Measurements from ENCODE around the gene TSSK3. TPM values are rescaled to one million over a fixed set of nuclear protein-coding genes. Genes with fewer than 3 reads are reported as not detected.

The TSSK3 gene
- total RNA-seq, 2 experiments from 2014 or later = 0.69 to 0.90 TPM

DNA sequence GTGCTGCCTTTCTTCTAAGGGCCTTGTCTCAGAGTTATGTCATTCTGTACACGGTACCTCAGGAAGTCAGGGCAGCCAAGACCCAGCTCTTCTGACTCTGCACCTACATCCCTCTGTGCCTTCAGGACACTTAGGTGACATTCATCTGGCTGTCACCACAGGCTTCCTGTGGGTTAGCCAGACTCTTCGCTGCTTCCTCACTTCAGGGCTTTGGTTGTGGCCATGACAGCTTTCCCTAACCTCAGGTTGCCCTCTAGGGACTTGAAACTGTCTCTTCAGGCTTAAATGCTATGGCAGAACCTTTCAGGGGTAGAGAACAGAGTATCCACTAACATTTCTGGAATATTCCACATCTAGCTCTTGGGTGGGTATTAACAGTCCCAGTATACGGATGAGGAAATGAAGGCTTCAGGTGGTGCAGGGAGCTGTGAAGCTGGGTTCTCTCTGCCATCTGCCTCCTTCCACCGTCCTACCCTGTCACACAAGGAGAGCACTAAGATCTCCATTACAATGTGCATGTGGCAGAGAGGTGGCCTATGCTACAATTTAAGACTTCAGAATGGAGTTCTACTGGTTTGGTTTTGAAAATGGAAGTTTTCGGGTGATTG, 9.9 kb downstream of the TSSK3 start:
- DNase-seq = peak; percentile 63
- Mint-ChIP-seq H3K27me3 (no peaks in the 10 kb centered on the region), H3K9me3 (no peaks in the 10 kb centered on the region), H3K36me3 (peaks cover 15% of the 10 kb centered on the region), H3K4me3 (no peak overlapping the region), H3K4me1 (ENCODE audit: low read depth) (peaks cover 14% of the 10 kb centered on the region), H3K27ac (no peak overlapping the region)
- ChIA-PET CTCF (interaction anchor here (1.0 to 3.1 kb wide), 5 partner anchors 15 to 168 kb away, joined by 3 to 19 read pairs (median 4); partner anchors contain the start of gene MARCKSL1), POLR2A (no interaction called here)
- intact Hi-C loops (cut with micrococcal nuclease) = loop anchor here (2.0 kb wide), 1 partner anchor 37 kb away; no protein-coding TSS in a partner anchor

DNA sequence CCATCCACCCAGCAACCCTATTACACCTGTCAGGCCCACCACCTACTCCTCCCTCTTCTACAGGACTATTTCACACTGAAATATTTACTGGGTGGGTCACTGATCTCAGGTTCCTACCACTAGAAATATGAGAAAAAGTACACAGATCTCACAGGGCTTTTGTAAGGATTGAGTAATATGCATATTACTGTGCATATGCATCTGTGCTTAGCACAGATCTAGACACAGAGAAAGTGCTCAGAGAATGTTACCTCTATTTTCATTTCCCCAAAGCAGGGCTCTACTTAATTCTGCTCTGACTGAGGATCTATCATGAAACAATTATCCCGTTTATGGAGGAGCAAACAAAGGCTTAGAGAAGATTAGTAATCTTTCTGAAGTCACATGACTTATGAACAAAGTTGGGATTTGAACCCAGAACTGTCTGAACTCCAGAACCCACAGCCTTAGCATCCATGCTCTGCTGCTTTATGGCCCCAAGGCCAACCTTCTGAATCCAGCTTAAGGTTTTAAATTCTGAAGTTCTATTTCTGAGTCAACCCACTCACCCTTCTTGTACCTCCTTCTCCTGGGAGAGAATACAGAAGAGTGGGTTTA, 11.8 kb downstream of the TSSK3 start:
- Mint-ChIP-seq H3K4me1 (ENCODE audit: low read depth) (peaks cover 14% of the 10 kb centered on the region), H3K27ac (no peak overlapping the region), H3K27me3 (no peaks in the 10 kb centered on the region), H3K36me3 (peaks cover 19% of the 10 kb centered on the region), H3K4me3 (no peak overlapping the region), H3K9me3 (no peaks in the 10 kb centered on the region)
- intact Hi-C loops (cut with micrococcal nuclease) = loop anchor here (2.0 kb wide), 1 partner anchor 39 kb away; no protein-coding TSS in a partner anchor
- no peak for DNase-seq
- CTCF ChIA-PET = interaction anchor here (3.1 kb wide), 1 partner anchor 158 kb away, joined by 19 read pairs; no protein-coding TSS in a partner anchor
- POLR2A ChIA-PET = no interaction called here

DNA sequence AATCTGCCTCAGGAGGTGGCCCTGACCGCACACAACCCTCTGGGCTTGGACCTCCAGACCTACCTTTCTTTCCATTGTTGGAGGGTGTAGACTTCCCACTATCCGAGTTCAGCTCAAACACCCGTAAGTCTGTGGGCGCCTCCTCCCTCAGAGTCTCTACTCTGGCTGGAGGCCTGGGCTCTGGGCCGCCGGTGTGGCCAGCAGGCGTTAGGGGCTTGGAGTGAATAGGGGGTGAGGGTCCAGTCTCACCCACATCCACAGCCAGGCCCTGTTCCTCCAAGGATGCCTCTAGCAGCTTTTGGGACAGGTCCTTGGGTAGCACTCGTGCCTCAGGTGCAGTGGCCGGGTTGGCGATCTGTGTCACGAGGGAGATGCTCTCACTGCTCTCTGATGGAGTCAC, 13.9 kb downstream of the TSSK3 start:
- ChIA-PET POLR2A (no interaction called here), CTCF (interaction anchor here (1.3 kb wide), 1 partner anchor 10 kb away, joined by 3 read pairs; no protein-coding TSS in a partner anchor)
- no peaks in the 10 kb centered on the region for H3K9me3 Mint-ChIP-seq
- no peaks in the 10 kb centered on the region for H3K27me3 Mint-ChIP-seq
- no peak overlapping the region for H3K4me3 Mint-ChIP-seq
- intact Hi-C loops (cut with micrococcal nuclease) = no loop called here
- DNase-seq = no peak
- peaks cover 25% of the 10 kb centered on the region for H3K36me3 Mint-ChIP-seq
- H3K27ac Mint-ChIP-seq = no peak overlapping the region
- H3K4me1 Mint-ChIP-seq (ENCODE audit: low read depth) = peaks cover 14% of the 10 kb centered on the region

DNA sequence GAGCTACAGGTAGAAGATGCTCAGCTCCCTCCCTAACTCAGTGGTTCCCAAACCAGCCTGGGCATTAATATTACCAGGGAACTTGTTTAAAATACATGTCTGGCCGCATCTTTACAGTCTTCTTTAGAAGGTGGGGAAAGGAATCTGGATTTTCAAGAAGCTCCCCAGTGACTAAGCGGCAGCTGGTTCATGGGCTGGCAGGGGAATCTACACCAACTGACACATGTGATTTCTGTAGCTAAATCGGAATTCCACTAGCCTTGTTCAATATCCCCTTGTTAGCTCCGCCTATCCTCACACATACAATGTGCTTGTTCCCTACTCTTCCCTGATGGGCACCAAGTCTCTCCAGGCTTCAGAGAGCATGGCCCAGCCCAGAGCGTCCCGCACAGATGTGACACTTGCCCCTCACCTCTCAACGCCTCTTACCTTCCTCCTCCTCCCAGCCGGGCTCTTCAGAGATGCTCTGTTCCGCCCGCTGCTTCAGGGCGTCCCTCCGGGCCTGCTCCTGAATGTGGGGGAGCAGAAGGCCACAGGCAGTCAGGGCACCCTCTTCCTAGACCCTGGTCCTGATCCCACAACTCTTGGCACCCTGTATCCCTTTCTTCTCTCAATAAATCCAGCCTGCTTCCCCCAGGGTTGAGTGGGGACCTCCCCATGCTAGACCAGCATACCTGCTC, 15.3 kb downstream of the TSSK3 start:
- CTCF ChIA-PET = interaction anchor here (0.6 to 1.8 kb wide), 6 partner anchors 9 to 179 kb away, joined by 3 to 7 read pairs (median 4); partner anchors contain the start of gene BSDC1
- intact Hi-C loops (cut with micrococcal nuclease) = no loop called here
- H3K27me3 Mint-ChIP-seq = no peaks in the 10 kb centered on the region
- POLR2A ChIA-PET = interaction anchor here (1.5 kb wide), 1 partner anchor 16 kb away, joined by 4 read pairs; the partner anchor contains the start of gene BSDC1
- no peak for DNase-seq
- H3K27ac Mint-ChIP-seq = no peak overlapping the region
- H3K36me3 Mint-ChIP-seq = peaks cover 27% of the 10 kb centered on the region
- H3K9me3 Mint-ChIP-seq = no peaks in the 10 kb centered on the region
- no peak overlapping the region for H3K4me3 Mint-ChIP-seq
- H3K4me1 Mint-ChIP-seq (ENCODE audit: low read depth) = peaks cover 5% of the 10 kb centered on the region

DNA sequence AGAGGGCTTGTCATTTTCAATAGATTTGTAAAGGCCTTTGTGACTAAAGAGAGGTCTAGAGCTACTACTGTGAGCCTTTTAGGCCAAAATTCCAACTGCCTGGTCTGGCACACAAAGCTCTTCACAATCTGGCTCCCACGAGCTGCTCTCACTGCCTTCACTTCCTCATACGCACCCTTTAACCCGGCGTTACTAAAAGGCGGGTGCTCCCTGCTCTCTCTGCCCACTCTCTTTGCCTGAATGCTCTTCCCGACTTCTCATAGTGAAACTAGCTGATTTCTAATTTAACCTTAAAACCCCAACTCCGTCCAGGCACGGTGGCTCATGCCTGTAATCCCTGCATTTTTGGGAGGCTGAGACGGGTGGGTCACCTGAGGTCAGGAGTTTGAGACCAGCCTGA, 17.7 kb downstream of the TSSK3 start:
- ChIA-PET POLR2A (no interaction called here), CTCF (interaction anchor here (0.6 kb wide), 1 partner anchor 200 kb away, joined by 3 read pairs; no protein-coding TSS in a partner anchor)
- H3K27me3 Mint-ChIP-seq = no peaks in the 10 kb centered on the region
- no peaks in the 10 kb centered on the region for H3K4me1 Mint-ChIP-seq (ENCODE audit: low read depth)
- no peak for DNase-seq
- H3K9me3 Mint-ChIP-seq = no peaks in the 10 kb centered on the region
- H3K4me3 Mint-ChIP-seq = no peak overlapping the region
- intact Hi-C loops (cut with micrococcal nuclease) = no loop called here
- peaks cover 33% of the 10 kb centered on the region for H3K36me3 Mint-ChIP-seq
- H3K27ac Mint-ChIP-seq = no peak overlapping the region

DNA sequence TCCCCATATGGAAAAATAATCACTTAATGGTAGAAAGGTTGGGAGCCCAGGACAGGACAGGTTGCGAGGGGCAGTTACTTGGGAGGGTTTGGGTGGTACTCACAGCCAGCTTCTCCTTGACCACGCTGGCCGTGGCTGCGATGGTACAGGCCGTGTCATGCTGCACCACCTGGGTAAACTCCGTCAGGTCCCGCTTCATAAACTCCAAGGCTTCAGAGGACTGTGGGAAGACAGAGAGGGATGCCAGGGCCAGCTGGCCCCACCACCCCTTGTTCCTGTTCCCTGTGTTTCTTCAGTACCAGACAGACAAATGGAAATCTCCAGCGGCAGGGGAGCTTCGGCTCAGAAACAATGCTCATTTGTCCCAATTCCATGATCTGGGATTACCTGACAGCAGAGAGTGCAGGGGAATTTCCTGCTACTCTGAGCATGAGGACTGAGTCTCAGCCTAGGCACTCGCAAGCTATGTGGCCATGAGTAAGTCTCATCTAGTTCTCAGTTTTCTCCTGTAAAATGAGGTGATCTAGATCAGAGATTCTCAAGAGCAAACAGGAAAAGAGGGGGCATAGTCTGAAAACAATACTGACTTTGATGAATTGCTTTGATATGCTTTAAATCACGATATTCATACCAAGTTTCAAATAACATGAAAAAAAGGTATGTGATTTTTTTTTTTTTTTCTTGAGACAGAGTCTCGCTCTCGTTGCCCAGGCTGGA, 24.5 kb downstream of the TSSK3 start:
- H3K27ac Mint-ChIP-seq = no peak overlapping the region
- intact Hi-C loops (cut with micrococcal nuclease) = no loop called here
- H3K4me1 Mint-ChIP-seq (ENCODE audit: low read depth) = peaks cover 3% of the 10 kb centered on the region
- ChIA-PET CTCF (interaction anchor here (0.9 to 3.3 kb wide), 4 partner anchors 10 to 171 kb away, joined by 3 to 14 read pairs (median 4); no protein-coding TSS in a partner anchor), POLR2A (interaction anchor here (1.8 kb wide), 1 partner anchor 7 kb away, joined by 4 read pairs; the partner anchor contains the start of gene BSDC1)
- no peak for DNase-seq
- no peak overlapping the region for H3K4me3 Mint-ChIP-seq
- H3K36me3 Mint-ChIP-seq = peaks cover 19% of the 10 kb centered on the region
- H3K27me3 Mint-ChIP-seq = no peaks in the 10 kb centered on the region
- no peaks in the 10 kb centered on the region for H3K9me3 Mint-ChIP-seq

DNA sequence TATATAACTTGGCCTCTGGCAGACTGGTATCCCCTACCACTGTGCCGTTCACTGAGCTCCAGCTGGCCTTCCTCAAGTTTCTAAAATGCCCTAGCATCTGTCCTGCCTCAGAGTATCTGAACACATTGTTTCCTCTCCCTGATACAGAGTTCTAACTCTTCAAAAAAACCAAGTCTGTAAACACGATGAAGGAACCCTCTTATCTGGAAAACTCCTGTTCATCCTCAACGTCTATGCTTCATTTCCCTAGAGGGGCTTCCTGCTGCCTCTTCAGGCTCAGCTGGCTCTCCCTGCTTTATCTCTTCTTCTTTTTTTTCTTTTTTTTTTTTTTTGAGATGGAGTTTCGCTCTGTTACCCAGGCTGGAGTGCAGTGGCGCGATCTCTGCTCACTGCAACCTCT, 26.3 kb downstream of the TSSK3 start:
- CTCF ChIA-PET = interaction anchor here (1.1 to 1.6 kb wide), 2 partner anchors 16 to 249 kb away, joined by 3 to 4 read pairs; no protein-coding TSS in a partner anchor
- Mint-ChIP-seq H3K4me3 (no peak overlapping the region), H3K4me1 (ENCODE audit: low read depth) (peaks cover 14% of the 10 kb centered on the region), H3K27ac (no peak overlapping the region), H3K9me3 (no peaks in the 10 kb centered on the region), H3K36me3 (peaks cover 17% of the 10 kb centered on the region), H3K27me3 (no peaks in the 10 kb centered on the region)
- POLR2A ChIA-PET = no interaction called here
- intact Hi-C loops (cut with micrococcal nuclease) = no loop called here
- no peak for DNase-seq

DNA sequence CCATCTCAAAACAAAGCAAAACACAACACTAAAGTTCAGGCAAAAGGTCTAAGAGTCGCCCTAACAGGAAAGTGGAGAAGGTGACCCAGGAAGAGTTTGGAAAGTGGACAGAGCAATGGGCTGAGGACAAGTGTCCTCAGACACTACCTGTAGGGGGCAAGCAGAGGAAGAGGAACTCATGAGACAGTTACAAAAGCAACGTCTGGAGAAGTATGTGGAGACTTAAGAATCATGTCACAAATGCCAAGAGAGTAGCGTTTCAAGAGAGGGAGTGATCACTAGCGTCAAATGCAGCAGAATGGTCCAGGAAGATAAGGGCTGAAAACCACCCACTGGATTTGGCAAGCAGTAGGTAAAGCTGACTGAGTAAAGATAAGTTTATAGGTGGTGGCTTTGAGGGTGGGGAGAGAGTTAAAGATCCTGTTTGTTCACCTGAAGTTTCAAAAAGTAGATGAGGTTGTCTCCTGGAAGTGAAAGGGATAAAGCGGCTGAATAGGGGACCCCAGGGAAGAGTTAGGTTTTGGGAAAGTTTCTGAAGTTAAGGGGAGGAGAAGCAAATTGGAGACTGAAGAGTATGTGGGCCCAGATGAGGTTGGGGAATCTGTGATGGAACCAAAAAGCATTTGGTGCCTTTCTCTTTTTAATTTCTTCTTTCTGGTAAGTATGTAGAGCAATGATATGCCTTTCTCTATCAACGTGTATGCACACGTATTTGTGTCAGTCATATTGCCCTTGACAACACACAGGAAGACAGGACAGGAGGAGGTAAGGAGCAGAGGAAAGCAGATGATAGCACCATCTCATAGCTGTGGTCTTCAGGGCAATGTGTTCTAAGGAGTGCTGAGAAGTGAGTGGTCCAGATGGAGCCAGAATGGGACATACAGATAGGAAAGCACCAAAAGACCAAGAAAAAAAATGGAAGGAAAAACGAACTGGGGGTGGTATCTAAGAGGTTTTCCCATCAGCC, 28.8 kb downstream of the TSSK3 start:
- Mint-ChIP-seq H3K36me3 (peaks cover 13% of the 10 kb centered on the region), H3K4me1 (ENCODE audit: low read depth) (peaks cover 25% of the 10 kb centered on the region), H3K27ac (no peak overlapping the region), H3K9me3 (no peaks in the 10 kb centered on the region), H3K4me3 (no peak overlapping the region), H3K27me3 (no peaks in the 10 kb centered on the region)
- ChIA-PET POLR2A (no interaction called here), CTCF (no interaction called here)
- intact Hi-C loops (cut with micrococcal nuclease) = no loop called here
- DNase-seq = no peak

GRCh38 chr1:32392325-32392724, 30.0 kb downstream of the TSSK3 start:
- Mint-ChIP-seq H3K4me3 (no peak overlapping the region), H3K27me3 (no peaks in the 10 kb centered on the region), H3K9me3 (peaks cover 2% of the 10 kb centered on the region), H3K4me1 (ENCODE audit: low read depth) (peaks cover 22% of the 10 kb centered on the region), H3K27ac (no peak overlapping the region), H3K36me3 (peaks cover 5% of the 10 kb centered on the region)
- DNase-seq = no peak
- intact Hi-C loops (cut with micrococcal nuclease) = no loop called here
- ChIA-PET POLR2A (no interaction called here), CTCF (interaction anchor here (3.1 kb wide), 1 partner anchor 177 kb away, joined by 17 read pairs; no protein-coding TSS in a partner anchor)

DNA sequence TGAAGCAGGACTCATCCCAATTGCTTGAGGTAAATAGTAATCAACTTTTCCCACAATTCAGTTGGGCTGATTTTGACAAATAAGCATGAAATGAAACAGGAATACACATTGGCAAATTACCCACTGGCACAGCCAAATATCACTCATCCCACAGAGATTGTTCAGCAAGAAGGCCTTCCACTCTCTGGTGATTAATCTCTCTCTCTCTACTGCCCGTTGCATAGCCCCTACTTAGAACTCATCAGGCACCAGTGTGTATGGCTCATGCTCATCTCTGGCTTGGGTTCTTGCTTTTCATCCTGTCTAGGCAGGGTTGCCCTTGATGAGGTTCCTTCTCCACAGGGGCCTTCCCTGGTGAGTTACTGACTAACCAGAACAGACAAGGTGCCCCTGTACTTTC, 30.8 kb downstream of the TSSK3 start:
- ChIA-PET POLR2A (interaction anchor here (1.6 kb wide), 3 partner anchors 8 to 258 kb away, joined by 4 to 6 read pairs (median 4); partner anchors contain the start of genes RBBP4 and ZBTB8OS), CTCF (interaction anchor here (1.2 to 3.1 kb wide), 3 partner anchors 16 to 177 kb away, joined by 4 to 17 read pairs (median 11); no protein-coding TSS in a partner anchor)
- Mint-ChIP-seq H3K9me3 (peaks cover 2% of the 10 kb centered on the region), H3K27ac (peak overlapping the region; percentile 90), H3K27me3 (no peaks in the 10 kb centered on the region), H3K4me1 (ENCODE audit: low read depth) (peaks cover 22% of the 10 kb centered on the region), H3K36me3 (peaks cover 5% of the 10 kb centered on the region), H3K4me3 (peak overlapping the region; percentile 94)
- intact Hi-C loops (cut with micrococcal nuclease) = no loop called here
- peak; percentile 40 for DNase-seq

DNA sequence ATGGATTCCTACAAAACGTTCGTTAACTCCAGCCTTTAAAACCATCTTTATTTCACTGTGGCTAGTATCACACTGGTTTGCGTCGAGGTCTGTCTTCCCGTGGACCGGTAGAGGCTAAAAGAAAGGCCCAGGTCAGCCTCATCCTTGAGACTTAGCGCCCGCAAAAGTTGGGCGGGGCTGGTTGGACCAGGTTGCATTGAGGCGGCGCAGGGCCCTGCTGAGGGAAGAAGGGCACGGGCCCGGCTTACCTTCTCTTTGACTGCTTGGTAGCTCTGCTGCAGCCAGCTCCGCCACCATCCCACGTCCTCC, 31.4 kb downstream of the TSSK3 start:
- peaks cover 22% of the 10 kb centered on the region for H3K4me1 Mint-ChIP-seq (ENCODE audit: low read depth)
- ChIA-PET CTCF (interaction anchor here (1.0 to 3.1 kb wide), 7 partner anchors 11 to 178 kb away, joined by 3 to 17 read pairs (median 4); partner anchors contain the start of gene MARCKSL1), POLR2A (interaction anchor here (1.1 to 2.1 kb wide), 8 partner anchors 8 to 257 kb away, joined by 3 to 11 read pairs (median 4); partner anchors contain the start of genes MARCKSL1, RBBP4, TXLNA and ZBTB8OS)
- peak; percentile 49 for DNase-seq
- H3K27ac Mint-ChIP-seq = peak overlapping the region; percentile 90
- intact Hi-C loops (cut with micrococcal nuclease) = loop anchor here (1.0 to 2.0 kb wide), 5 partner anchors 55 to 321 kb away; partner anchors contain the start of genes EIF3I, HDAC1, LCK and TMEM234
- H3K36me3 Mint-ChIP-seq = peaks cover 5% of the 10 kb centered on the region
- peaks cover 2% of the 10 kb centered on the region for H3K9me3 Mint-ChIP-seq
- H3K4me3 Mint-ChIP-seq = peak overlapping the region; percentile 94
- H3K27me3 Mint-ChIP-seq = no peaks in the 10 kb centered on the region
